A673 (cell line): ENCODE data around the gene RPN1.

Experiments used
- EZH2 ChIP-seq: fragments of 200-600 bp; sonication (generic); IDR thresholded peaks from 2 replicates; pipeline ENCODE4 v1.6.1; 2017; ENCODE audit warnings: borderline replicate concordance, low read depth, mild to moderate bottlenecking, mixed read lengths, antibody characterized with exemption, low read length; ENCODE audit not compliant: poor library complexity, severe bottlenecking
- TF ChIP-seq, protein P1 (sequence below): fragments of 300-800, 200-600 bp; sonication (generic); conservative IDR thresholded peaks from 2 replicates; pipeline ENCODE4 v1.5.1; 2017; ENCODE audit warnings: low read depth, mild to moderate bottlenecking, antibody characterized with exemption, low read length, moderate library complexity, mixed read lengths

DNA sequence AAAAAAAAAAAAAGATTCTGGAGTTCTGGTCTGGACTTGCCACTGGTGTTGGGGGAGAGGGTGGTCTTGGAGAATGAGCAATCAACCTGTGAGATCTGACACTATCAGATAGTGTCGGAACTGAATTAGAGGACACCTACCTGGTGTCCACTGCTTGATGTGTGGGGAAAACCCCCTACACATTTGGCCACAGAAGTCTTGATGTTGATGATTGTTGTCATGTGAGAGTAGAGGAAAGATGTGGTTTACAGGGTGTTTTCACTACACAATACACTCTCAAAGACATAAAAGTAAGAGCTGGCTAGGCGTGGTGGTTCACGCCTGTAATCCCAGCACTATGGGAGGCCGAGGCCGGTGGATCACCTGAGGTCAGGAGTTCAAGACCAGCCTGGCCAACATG, 38.4 kb upstream of the RPN1 start:
- TF ChIP-seq, protein P1, sequence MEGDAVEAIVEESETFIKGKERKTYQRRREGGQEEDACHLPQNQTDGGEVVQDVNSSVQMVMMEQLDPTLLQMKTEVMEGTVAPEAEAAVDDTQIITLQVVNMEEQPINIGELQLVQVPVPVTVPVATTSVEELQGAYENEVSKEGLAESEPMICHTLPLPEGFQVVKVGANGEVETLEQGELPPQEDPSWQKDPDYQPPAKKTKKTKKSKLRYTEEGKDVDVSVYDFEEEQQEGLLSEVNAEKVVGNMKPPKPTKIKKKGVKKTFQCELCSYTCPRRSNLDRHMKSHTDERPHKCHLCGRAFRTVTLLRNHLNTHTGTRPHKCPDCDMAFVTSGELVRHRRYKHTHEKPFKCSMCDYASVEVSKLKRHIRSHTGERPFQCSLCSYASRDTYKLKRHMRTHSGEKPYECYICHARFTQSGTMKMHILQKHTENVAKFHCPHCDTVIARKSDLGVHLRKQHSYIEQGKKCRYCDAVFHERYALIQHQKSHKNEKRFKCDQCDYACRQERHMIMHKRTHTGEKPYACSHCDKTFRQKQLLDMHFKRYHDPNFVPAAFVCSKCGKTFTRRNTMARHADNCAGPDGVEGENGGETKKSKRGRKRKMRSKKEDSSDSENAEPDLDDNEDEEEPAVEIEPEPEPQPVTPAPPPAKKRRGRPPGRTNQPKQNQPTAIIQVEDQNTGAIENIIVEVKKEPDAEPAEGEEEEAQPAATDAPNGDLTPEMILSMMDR, result no peak
- TF ChIP-seq EZH2, result no peak
